ENCODE measurements around the gene FRYL.

FRYL gene

GRCh38 chr4:48504026-48504330 lies 276.1 kb downstream of the FRYL start:
- no peak for DNase-seq (ENCODE audit: low read depth)
- no peak overlapping the region for H3K4me3 ChIP-seq (replicated peaks; ENCODE audit: low read depth, low read length)
- no peak for TF ChIP-seq CTCF (IDR thresholded peaks at IDR 0.05; ENCODE audit: low read length, missing control alignments)

DNA sequence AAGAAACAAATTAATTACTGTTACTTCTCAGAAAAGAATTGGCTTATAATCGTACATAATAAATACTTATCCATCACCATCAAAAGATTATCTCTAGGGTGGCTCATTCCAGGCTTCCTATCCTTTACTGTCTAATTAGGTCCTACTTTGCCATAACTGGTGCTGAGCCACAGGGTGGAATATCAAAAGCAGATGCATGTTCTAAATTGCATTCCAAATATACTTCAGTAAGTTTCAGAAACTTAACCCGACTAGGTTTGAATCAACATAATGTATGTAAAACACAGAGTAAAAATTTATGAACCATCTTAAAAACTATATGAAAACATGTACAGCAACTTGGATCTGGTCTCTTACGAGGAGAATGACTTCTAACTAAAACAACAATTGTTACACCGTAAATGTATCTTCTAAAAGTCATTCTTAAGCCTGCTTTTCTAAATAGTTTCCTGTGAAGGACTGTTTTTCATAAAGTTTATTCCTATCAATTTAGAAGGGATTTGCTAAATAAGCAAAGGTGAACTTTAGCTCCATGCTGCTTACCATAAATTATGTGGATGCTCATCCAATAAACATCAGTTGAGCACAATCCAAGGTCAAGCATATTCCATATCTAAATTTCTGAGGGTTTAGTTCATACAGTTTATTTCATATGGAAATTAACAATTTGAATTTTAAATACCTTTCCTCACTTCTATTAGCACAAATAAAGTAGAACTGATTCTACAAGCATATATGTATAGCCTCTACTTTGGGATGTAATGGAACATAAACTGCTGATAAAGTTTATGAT lies 276.6 kb downstream of the FRYL start:
- no peak for DNase-seq (ENCODE audit: low read depth)
- no peak for TF ChIP-seq CTCF (IDR thresholded peaks at IDR 0.05; ENCODE audit: low read length, missing control alignments)
- no peak overlapping the region for H3K4me3 ChIP-seq (replicated peaks; ENCODE audit: low read depth, low read length)

DNA sequence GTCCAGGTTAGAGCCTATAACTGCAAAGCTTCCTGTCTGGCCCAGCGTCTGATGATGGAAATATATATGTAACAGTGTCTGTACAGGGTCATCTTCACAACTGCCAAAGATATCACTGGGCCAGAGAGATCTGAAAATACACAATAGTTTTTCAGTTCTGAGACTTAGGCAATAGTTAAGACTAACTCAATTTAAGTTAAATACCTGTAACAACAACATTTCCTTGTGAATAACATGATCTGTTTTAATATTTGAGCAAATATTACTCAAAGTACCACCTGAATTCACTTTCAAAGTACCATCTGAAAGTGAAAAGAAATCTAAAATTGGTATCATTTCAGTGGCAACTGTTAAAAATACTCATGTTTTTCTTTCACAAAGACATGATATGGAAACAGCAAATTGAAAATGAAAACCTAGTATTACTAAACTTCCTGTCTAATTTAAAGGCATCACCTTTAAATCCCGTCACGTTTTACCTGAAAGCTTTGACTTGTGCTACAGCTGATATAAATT lies 280.5 kb downstream of the FRYL start:
- TF ChIP-seq CTCF (IDR thresholded peaks at IDR 0.05; ENCODE audit: low read length, missing control alignments), result no peak

GRCh38 chr4:48498895-48499294 lies 281.2 kb downstream of the FRYL start:
- no peak for DNase-seq (ENCODE audit: low read depth)
- no peak overlapping the region for H3K4me3 ChIP-seq (replicated peaks; ENCODE audit: low read depth, low read length)
- no peak for TF ChIP-seq CTCF (IDR thresholded peaks at IDR 0.05; ENCODE audit: low read length, missing control alignments)

More for the DNA sequence above, 280.5 kb downstream of the FRYL start:
- H3K4me3 ChIP-seq (replicated peaks; ENCODE audit: low read depth, low read length), result no peak overlapping the region
- no peak for DNase-seq (ENCODE audit: low read depth)

GRCh38 chr4:48495941-48496340 lies 284.1 kb downstream of the FRYL start:
- TF ChIP-seq CTCF (IDR thresholded peaks at IDR 0.05; ENCODE audit: low read length, missing control alignments), result no peak
- no peak for DNase-seq (ENCODE audit: low read depth)
- no peak overlapping the region for H3K4me3 ChIP-seq (replicated peaks; ENCODE audit: low read depth, low read length)

- no peak for TF ChIP-seq CTCF (IDR thresholded peaks at IDR 0.05; ENCODE audit: low read length, missing control alignments)
- no peak overlapping the region for H3K4me3 ChIP-seq (replicated peaks; ENCODE audit: low read depth, low read length)
- peak; percentile 8 for DNase-seq (ENCODE audit: low read depth)
These were observed 286.5 kb downstream of the FRYL start for GRCh38 chr4:48493452-48494100.

All from fibroblast of pulmonary artery (primary cell).